Measurements from ENCODE around the gene LCOR.
A peak's percentile ranks its signal among the peaks of the same experiment; 100 is the strongest.

Gene LCOR

DNA sequence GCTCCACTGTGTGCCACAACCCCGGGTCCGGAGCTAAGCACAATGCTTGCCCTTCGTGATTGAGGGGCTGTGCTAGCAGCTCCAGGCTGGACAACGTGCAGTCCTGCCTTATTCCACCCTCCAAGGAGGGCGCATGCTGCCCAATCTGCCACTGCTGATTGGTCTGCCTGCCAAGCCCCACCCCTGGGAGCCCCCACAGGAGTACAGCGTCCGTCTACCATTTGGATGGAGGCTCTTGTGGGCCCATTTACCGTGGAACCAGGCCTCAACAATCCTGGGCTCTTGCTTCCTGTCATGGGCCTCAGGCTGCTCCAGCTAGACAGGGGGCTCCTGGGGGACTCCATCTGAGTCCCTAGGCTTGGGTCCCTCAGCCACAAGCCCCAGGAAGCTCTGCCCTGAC is 180.4 kb downstream of the LCOR start:
- DNase-seq (ENCODE audit: low read depth): no peak
- TF ChIP-seq, protein P1, sequence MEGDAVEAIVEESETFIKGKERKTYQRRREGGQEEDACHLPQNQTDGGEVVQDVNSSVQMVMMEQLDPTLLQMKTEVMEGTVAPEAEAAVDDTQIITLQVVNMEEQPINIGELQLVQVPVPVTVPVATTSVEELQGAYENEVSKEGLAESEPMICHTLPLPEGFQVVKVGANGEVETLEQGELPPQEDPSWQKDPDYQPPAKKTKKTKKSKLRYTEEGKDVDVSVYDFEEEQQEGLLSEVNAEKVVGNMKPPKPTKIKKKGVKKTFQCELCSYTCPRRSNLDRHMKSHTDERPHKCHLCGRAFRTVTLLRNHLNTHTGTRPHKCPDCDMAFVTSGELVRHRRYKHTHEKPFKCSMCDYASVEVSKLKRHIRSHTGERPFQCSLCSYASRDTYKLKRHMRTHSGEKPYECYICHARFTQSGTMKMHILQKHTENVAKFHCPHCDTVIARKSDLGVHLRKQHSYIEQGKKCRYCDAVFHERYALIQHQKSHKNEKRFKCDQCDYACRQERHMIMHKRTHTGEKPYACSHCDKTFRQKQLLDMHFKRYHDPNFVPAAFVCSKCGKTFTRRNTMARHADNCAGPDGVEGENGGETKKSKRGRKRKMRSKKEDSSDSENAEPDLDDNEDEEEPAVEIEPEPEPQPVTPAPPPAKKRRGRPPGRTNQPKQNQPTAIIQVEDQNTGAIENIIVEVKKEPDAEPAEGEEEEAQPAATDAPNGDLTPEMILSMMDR (IDR thresholded peaks at IDR 0.05; ENCODE audit: insufficient read depth, low read depth, low read length, missing control alignments): no peak
- H3K4me3 ChIP-seq (ENCODE audit: low read depth, low read length): no peak overlapping the region

DNA sequence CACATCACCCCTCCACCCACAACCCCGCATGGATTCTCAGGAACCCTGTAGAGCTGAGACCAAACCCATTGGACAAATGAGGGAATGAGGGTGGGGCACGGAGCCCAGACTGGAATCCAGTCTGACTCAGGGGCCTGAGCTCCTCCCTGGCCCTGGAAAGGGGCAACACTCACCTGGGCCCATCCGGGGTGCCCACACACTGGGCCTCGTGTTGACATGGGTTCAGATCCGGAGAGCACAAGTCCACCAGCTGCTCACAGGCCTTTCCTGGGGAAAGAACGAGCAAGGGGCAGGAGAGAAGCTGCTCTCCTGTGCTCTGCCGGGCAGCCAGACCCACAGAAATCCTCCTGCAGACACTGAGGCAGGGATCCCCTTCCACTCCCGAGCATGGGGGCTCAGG is 181.5 kb downstream of the LCOR start:
- no peak overlapping the region for H3K4me3 ChIP-seq (ENCODE audit: low read depth, low read length)
- no peak for DNase-seq (ENCODE audit: low read depth)
- TF ChIP-seq, protein P1 (IDR thresholded peaks at IDR 0.05; ENCODE audit: insufficient read depth, low read depth, low read length, missing control alignments): no peak

DNA sequence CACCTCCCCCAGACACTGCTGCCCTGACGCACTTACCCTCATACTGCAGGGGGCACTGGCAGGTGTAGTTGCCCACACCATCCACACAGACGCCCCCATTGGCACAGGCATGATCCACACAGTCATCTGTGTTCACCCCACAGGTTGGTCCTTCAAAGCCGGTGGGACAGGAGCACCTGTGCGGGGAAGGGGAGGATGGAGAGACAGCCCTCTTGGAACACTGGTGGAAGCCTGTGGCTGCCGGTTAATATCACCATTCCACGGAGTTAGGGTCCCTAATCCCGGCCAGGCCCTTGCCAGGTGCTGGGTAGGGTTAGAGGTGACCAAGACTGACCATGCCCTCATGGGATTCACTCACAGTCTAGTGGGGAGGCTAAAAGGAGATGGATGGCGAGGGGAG is 181.9 kb downstream of the LCOR start:
- DNase-seq (ENCODE audit: low read depth): no peak
- TF ChIP-seq, protein P1 (IDR thresholded peaks at IDR 0.05; ENCODE audit: insufficient read depth, low read depth, low read length, missing control alignments): no peak

DNA sequence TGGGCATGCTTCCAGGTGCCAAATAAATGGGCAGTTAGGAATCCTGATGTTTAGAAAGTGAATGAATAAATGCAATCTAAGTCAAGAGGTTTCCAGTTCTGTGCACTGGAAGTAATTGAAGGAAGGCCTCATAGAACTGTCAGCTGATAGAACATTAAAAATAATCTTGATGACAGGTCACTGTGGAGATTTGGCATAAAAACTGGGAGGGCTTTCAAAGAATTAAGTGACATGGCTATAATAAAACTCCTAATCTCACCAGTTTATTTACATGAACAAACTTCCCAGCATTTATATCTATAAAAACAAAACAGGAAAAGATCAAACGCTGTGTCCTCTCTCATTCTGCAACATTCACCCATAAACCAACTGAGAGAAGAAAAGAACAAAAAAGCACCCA is 183.1 kb downstream of the LCOR start:
- H3K4me3 ChIP-seq (ENCODE audit: low read depth, low read length): no peak overlapping the region
- no peak for DNase-seq (ENCODE audit: low read depth)
- TF ChIP-seq, protein P1 (IDR thresholded peaks at IDR 0.05; ENCODE audit: insufficient read depth, low read depth, low read length, missing control alignments): no peak

More for the DNA sequence above, 181.9 kb downstream of the LCOR start:
- no peak overlapping the region for H3K4me3 ChIP-seq (ENCODE audit: low read depth, low read length)

DNA sequence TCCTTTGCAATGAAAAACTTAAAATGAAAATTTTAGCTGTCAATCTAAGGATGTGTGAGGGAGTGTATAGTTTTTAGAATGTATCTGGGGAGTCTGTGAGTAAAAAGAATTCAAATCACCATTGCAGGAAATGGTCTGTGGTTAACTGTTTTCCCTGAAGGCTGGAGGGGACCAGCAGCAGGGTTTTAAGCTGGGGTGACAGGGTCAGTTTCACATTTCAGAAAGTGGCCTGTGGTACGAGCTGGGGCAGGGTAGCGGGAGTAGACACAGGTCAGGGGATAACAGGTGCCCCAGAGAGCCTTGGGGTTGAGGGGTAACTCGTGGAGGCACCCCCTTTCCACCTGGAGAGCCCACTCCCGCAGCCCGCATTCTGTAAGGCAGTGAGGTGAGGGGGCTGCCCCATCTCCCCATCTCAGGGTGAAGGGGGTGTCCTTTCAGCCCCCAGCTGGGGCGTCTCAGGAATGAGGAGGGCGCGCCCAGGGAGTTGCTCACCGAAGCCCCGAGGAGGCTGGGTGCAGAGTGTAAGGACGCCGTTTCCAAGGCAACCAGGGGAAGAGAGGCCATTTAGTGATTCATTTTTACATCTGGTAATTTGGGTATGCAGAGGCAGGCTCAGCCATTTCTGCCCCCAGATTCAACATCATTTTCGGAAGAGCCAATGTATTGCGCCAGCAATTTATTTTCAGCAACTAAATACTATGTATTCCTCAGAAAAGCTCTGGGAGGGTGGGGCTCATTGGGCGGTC is 184.8 kb downstream of the LCOR start:
- TF ChIP-seq, protein P1 (IDR thresholded peaks at IDR 0.05; ENCODE audit: insufficient read depth, low read depth, low read length, missing control alignments): no peak
- peak; percentile 84 for DNase-seq (ENCODE audit: low read depth)
- H3K4me3 ChIP-seq (ENCODE audit: low read depth, low read length): peak overlapping the region; percentile 7; the same call in 1 of the 2 replicates

DNA sequence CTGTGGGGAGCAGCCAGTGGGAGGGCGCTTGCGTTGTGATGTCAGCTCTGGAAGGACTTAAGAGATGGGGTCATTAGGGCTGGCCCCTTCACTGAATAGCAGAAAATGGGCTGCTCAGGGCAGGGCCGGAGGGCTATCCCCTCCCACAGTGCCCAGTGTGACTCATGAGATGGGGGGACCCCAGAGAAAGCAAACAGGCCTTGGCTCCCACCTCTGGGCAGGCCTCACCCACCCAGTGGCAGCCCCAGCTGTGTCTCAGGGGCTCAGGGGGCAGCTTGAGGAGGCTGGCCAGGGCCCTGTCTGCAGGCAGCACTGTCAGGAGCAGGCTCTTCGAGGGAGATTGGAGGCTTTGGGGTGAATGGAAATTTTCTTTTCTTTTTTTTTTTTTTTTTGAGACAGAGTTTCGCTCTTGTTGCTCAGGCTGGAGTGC is 185.4 kb downstream of the LCOR start:
- DNase-seq (ENCODE audit: low read depth): no peak
- no peak overlapping the region for H3K4me3 ChIP-seq (ENCODE audit: low read depth, low read length)
- TF ChIP-seq, protein P1 (IDR thresholded peaks at IDR 0.05; ENCODE audit: insufficient read depth, low read depth, low read length, missing control alignments): no peak

Data from GM12865 (cell line).